ENCODE results near the gene EVI2B. TPM values are rescaled to one million over a fixed set of nuclear protein-coding genes. Genes with fewer than 3 reads are reported as not detected.

The EVI2B gene
- polyA plus RNA-seq, 2 of the 4 experiments (the other 2 are of a cell fraction), result 0.04 TPM; not detected in 1

GRCh38 chr17:31297090-31297489, 16.8 kb downstream of the EVI2B start, which contains the start of gene OMG:
Gene OMG (minus strand): TSS chr17:31297239. CDS start chr17:31296331, 908 bp downstream.
- CTCF ChIA-PET, result interaction anchor here (1.3 kb wide), 1 partner anchor 8 kb away, joined by 3 read pairs; no protein-coding TSS in a partner anchor
- POLR2A ChIA-PET, result no interaction called here
- Histone ChIP-seq H3K4me2 (no peak within 1 kb of the TSS), H3K9me3 (no peaks in the 10 kb centered on the region), H3K4me3 (no peak within 1 kb of the TSS), H3K27ac (no peak within 1 kb of the TSS), H3K4me1 (peaks cover 8% of the 10 kb centered on the region)
- FAIRE-seq (peak; percentile 13), ATAC-seq (0 out of 6 replicates have a peak, but pooled peaks of 1 of the 2 experiments have one; percentile 13), DNase-seq (ENCODE audit: low read depth in 1 of 2, low spot score in 1 of 2) (no peak)
- TF ChIP-seq ELK1 (IDR thresholded peaks at IDR 0.05; ENCODE audit: low read depth, low read length), result no peak
- no peak for TF ChIP-seq JUN (IDR thresholded peaks at IDR 0.05)
- TF ChIP-seq HOXA7 (CRISPR knock-in tag; IDR thresholded peaks at IDR 0.05), result no peak
- TF ChIP-seq RNF2 (IDR thresholded peaks at IDR 0.05; ENCODE audit: borderline replicate concordance, low read depth), result no peak
- TF ChIP-seq HEYL (CRISPR knock-in tag; IDR thresholded peaks at IDR 0.05), result no peak
- no peak for TF ChIP-seq KDM1A (IDR thresholded peaks at IDR 0.05; ENCODE audit: low read depth)
- no peak for TF ChIP-seq MYC (IDR thresholded peaks at IDR 0.05; ENCODE audit: borderline replicate concordance, low read length)
- no peak for TF ChIP-seq SMC3 (IDR thresholded peaks at IDR 0.05)
- TF ChIP-seq REST (IDR thresholded peaks at IDR 0.05), result no peak
- 91% methylated on average over 7 of the region's 7 CpGs for WGBS (ENCODE audit: missing lambda C conversion rate)

- 93% methylated on average over 2 of the region's 2 CpGs for WGBS (ENCODE audit: missing lambda C conversion rate)
- POLR2A ChIA-PET, result no interaction called here
- H3K4me2 ChIP-seq, result no peak overlapping the region
- CTCF ChIA-PET, result interaction anchor here (0.6 kb wide), 1 partner anchor 48 kb away, joined by 3 read pairs; no protein-coding TSS in a partner anchor
- H3K4me1 ChIP-seq, result peaks cover 8% of the 10 kb centered on the region
- FAIRE-seq (peak; percentile 54), DNase-seq (ENCODE audit: low read depth in 1 of 2, low spot score in 1 of 2) (no peak), ATAC-seq (0 out of 6 replicates have a peak, but pooled peaks of 1 of the 2 experiments have one; percentile 34)
- TF ChIP-seq HOXB5 (CRISPR knock-in tag; IDR thresholded peaks at IDR 0.05), result no peak
- TF ChIP-seq, protein P1, sequence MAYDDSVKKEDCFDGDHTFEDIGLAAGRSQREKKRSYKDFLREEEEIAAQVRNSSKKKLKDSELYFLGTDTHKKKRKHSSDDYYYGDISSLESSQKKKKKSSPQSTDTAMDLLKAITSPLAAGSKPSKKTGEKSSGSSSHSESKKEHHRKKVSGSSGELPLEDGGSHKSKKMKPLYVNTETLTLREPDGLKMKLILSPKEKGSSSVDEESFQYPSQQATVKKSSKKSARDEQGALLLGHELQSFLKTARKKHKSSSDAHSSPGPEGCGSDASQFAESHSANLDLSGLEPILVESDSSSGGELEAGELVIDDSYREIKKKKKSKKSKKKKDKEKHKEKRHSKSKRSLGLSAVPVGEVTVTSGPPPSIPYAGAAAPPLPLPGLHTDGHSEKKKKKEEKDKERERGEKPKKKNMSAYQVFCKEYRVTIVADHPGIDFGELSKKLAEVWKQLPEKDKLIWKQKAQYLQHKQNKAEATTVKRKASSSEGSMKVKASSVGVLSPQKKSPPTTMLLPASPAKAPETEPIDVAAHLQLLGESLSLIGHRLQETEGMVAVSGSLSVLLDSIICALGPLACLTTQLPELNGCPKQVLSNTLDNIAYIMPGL (CRISPR knock-in tag; IDR thresholded peaks at IDR 0.05; ENCODE audit: borderline replicate concordance), result no peak
- TF ChIP-seq EHF (CRISPR knock-in tag; IDR thresholded peaks at IDR 0.05), result no peak
- no peak for TF ChIP-seq USF2 (IDR thresholded peaks at IDR 0.05)
- no peak for TF ChIP-seq BHLHE40 (IDR thresholded peaks at IDR 0.05; ENCODE audit: low read depth, low read length)
- TF ChIP-seq ELK1 (IDR thresholded peaks at IDR 0.05; ENCODE audit: low read depth, low read length), result no peak
- TF ChIP-seq NR3C1 (IDR thresholded peaks at IDR 0.05), result no peak
- no peak for TF ChIP-seq EHMT2 (IDR thresholded peaks at IDR 0.05; ENCODE audit: low read depth)
- no peak for TF ChIP-seq FOXS1 (CRISPR knock-in tag; IDR thresholded peaks at IDR 0.05)
- no peak for TF ChIP-seq FOSB (CRISPR knock-in tag; IDR thresholded peaks at IDR 0.05)
- TF ChIP-seq, protein P2, sequence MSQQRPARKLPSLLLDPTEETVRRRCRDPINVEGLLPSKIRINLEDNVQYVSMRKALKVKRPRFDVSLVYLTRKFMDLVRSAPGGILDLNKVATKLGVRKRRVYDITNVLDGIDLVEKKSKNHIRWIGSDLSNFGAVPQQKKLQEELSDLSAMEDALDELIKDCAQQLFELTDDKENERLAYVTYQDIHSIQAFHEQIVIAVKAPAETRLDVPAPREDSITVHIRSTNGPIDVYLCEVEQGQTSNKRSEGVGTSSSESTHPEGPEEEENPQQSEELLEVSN (IDR thresholded peaks at IDR 0.05; ENCODE audit: borderline replicate concordance, low read depth), result no peak
- TF ChIP-seq RAD21 (conservative IDR thresholded peaks at IDR 0.05 in 1 of 2, IDR thresholded peaks at IDR 0.05 in 1 of 2), result no peak
- TF ChIP-seq REST (IDR thresholded peaks at IDR 0.05), result no peak
- TF ChIP-seq CBX2 (IDR thresholded peaks at IDR 0.05; ENCODE audit: borderline replicate concordance, low read depth), result no peak
- TF ChIP-seq CEBPB (IDR thresholded peaks at IDR 0.05), result no peak
- no peak for TF ChIP-seq SREBF2 (IDR thresholded peaks at IDR 0.05)
- no peak overlapping the region for H3K4me3 ChIP-seq
- H3K9me3 ChIP-seq, result no peaks in the 10 kb centered on the region
- H3K27ac ChIP-seq, result no peak overlapping the region
These were observed 17.7 kb downstream of the EVI2B start for GRCh38 chr17:31296142-31296541.
